Pancreas (tissue), 10 donors: ENCODE measurements around the gene GJD3. TPM values are rescaled to one million over a fixed set of nuclear protein-coding genes. Genes with fewer than 3 reads are reported as not detected.

ENCODE experiments used
- ATAC-seq, 4 donors: fragments of 200-7000 bp; cut with Tn5 transposase; one replicate each; pipeline versions ENCODE4 v1.8.0 to v1.9.1; 2020; ENCODE audit warnings: mild to moderate bottlenecking in 4 of 4, moderate library complexity in 4 of 4
- DNase-seq, 6 donors: peaks; one replicate each; pipeline ENCODE4 v3.0.0-alpha.2; 2020
- FAIRE-seq: peaks from 2 replicates; lab custom pipeline; 2012; peaks lifted over from hg19 to GRCh38; lab: Jason Lieb, UNC
- H3K27ac ChIP-seq, 4 donors: fragments of 200-600 bp; sonication (generic); 1 replicate in 3 of 4; 2 replicates in 1 of 4; pipeline versions ENCODE4 v1.5.0 to v1.8.0; 2020
- H3K27me3 ChIP-seq, 4 donors: fragments of 200-600 bp; one replicate each; pipeline ENCODE4 v1.8.0; 2021
- H3K36me3 ChIP-seq, 3 donors: fragments of 200-600 bp; sonication (generic) in 1 of 3; one replicate each; pipeline versions ENCODE4 v1.5.0 to v1.8.0; 2020 to 2021
- H3K4me1 ChIP-seq, 3 donors: fragments of 200-600 bp; one replicate each; pipeline ENCODE4 v1.8.0; 2021
- H3K4me3 ChIP-seq, 4 donors: fragments of 200-600 bp; sonication (generic) in 2 of 4; one replicate each; pipeline versions ENCODE4 v1.5.0 to v1.8.0; 2020 to 2021
- H3K9me3 ChIP-seq, 4 donors: fragments of 200-600 bp; one replicate each; pipeline ENCODE4 v1.8.0; 2021
- CTCF ChIP-seq, 4 donors: fragments of 200-600 bp; sonication (generic) in 3 of 4; IDR thresholded peaks; one replicate each; pipeline versions ENCODE4 v1.5.0 to v1.8.0; 2021; ENCODE audit warnings: antibody characterized with exemption in 4 of 4
- WGBS, 2 donors: extraction: QIAGEN DNeasy Blood & Tissue Kit; methylation state at CpG; one replicate each; pipeline ENCODE4 v1.1.7; 2013; 5-methylcytosine and 5-hydroxymethylcytosine counted together
- intact Hi-C, 3 donors: fragments of 100-400 bp; cut with DNase I; formaldehyde crosslinking; loops; one replicate each; pipeline versions ENCODE4 v1.11.1 to v1.14.2; 2022
- polyA plus RNA-seq, 2 donors: library from polyadenylated mRNA; stranded (reverse); fragments of 200-250 nt; gene quantifications; one replicate each; pipeline ENCODE4 v1.2.3, GENCODE V29; 2013
- total RNA-seq, 6 donors: library from RNA; stranded (reverse); fragmentation: NEBNext Ultra II Directional in 4 of 6; extraction: Animal tissue kit (Norgen Biotek cat#: 25700) in 4 of 6; gene quantifications; one replicate each; pipeline versions ENCODE4 v1.2.1 to v1.2.4, GENCODE V29; 2021 to 2023
- donor health status: healthy with polysubstance abuse.
- donor health status: DM: no; HTN: no; CAD: no; lungs with moderate emphysema.
- donor health status: DM: no; HTN: no; CAD: no.
- donor health status: control.
- donor health status: control.
- donor health status: Bipolar disorder and iron deficiency.
- donor health status: DM: yes; HTN: yes; CAD: no.
- donor health status: DM: no; HTN: no; CAD: no.
- donor health status: DM: no; HTN: no; CAD: no.
- donor health status: DM: yes; HTN: yes; CAD: no.

The GJD3 gene
- total and polyA plus RNA-seq, 8 donors = 0.09 to 0.67 (median 0.32) TPM; not detected in 2

GRCh38 chr17:40348562-40349476 is 15.7 kb downstream of the GJD3 start:
- ATAC-seq (peak; percentile 38 to 66 (median 54)), DNase-seq (peak; percentile 74 to 90 (median 78)), FAIRE-seq (no peak)
- peaks cover 22 to 46% (median 22%) of the 10 kb centered on the region in 3 donors for H3K4me1 ChIP-seq
- intact Hi-C loops = loop anchor here in 1 of 3 donors (5.0 kb wide), 1 partner anchor 37 kb away; no protein-coding TSS in a partner anchor
- H3K4me3 ChIP-seq = no peak overlapping the region
- no peaks in the 10 kb centered on the region for H3K9me3 ChIP-seq
- H3K36me3 ChIP-seq = peaks cover 0 to 10% (median 9%) of the 10 kb centered on the region in 3 donors
- H3K27me3 ChIP-seq = no peaks in the 10 kb centered on the region
- TF ChIP-seq CTCF (IDR thresholded peaks at IDR 0.05) = no peak
- WGBS, 2 donors = 44 to 45% methylated on average over 17 of the region's 17 CpGs
- H3K27ac ChIP-seq = peak overlapping the region in 2 of 4 donors; percentile 28 to 44

GRCh38 chr17:40348136-40348504 is 16.4 kb downstream of the GJD3 start:
- peak overlapping the region in 2 of 4 donors; percentile 4 to 28 for H3K27ac ChIP-seq
- 75 to 78% methylated on average over 5 of the region's 5 CpGs for WGBS, 2 donors

GRCh38 chr17:40347319-40348135 is 17.0 kb downstream of the GJD3 start:
- H3K9me3 ChIP-seq = no peaks in the 10 kb centered on the region
- no peak overlapping the region for H3K4me3 ChIP-seq
- intact Hi-C loops = loop anchor here in 1 of 3 donors (5.0 kb wide), 1 partner anchor 35 kb away; no protein-coding TSS in a partner anchor
- H3K4me1 ChIP-seq = peaks cover 22 to 56% (median 22%) of the 10 kb centered on the region in 3 donors
- ATAC-seq (no peak), FAIRE-seq (no peak), DNase-seq (peak in 1 of 6 donors; percentile 37)
- 65 to 69% methylated on average over 6 to 9 of the region's 9 CpGs for WGBS, 2 donors
- peaks cover 0 to 9% (median 8%) of the 10 kb centered on the region in 3 donors for H3K36me3 ChIP-seq
- TF ChIP-seq CTCF (IDR thresholded peaks at IDR 0.05) = no peak
- no peaks in the 10 kb centered on the region for H3K27me3 ChIP-seq
- H3K27ac ChIP-seq = peak overlapping the region in 2 of 4 donors; percentile 4 to 28

More at GRCh38 chr17:40348136-40348504, 16.4 kb downstream of the GJD3 start:
- Histone ChIP-seq H3K4me3 (no peak overlapping the region), H3K9me3 (no peaks in the 10 kb centered on the region), H3K4me1 (peaks cover 22 to 53% (median 22%) of the 10 kb centered on the region in 3 donors), H3K36me3 (peaks cover 0 to 10% (median 9%) of the 10 kb centered on the region in 3 donors), H3K27me3 (no peaks in the 10 kb centered on the region)
- intact Hi-C loops = loop anchor here in 1 of 3 donors (5.0 kb wide), 1 partner anchor 36 kb away; no protein-coding TSS in a partner anchor
- no peak for FAIRE-seq
- no peak for TF ChIP-seq CTCF (IDR thresholded peaks at IDR 0.05)
- no peak for ATAC-seq
- DNase-seq = peak in 2 of 6 donors; percentile 33 to 43

- WGBS, 2 donors = 13 to 14% methylated on average over 1 of the region's 1 CpG
- intact Hi-C loops = loop anchor here in 1 of 3 donors (5.0 kb wide), 1 partner anchor 34 kb away; no protein-coding TSS in a partner anchor
- no peak overlapping the region for H3K4me3 ChIP-seq
- H3K4me1 ChIP-seq = peaks cover 22 to 56% (median 22%) of the 10 kb centered on the region in 3 donors
- ATAC-seq (no peak), DNase-seq (peak in 2 of 6 donors; percentile 34 to 44), FAIRE-seq (no peak)
- no peaks in the 10 kb centered on the region for H3K9me3 ChIP-seq
- H3K27ac ChIP-seq = no peak overlapping the region
- TF ChIP-seq CTCF (IDR thresholded peaks at IDR 0.05) = no peak
- peaks cover 0 to 2% (median under 1%) of the 10 kb centered on the region in 3 donors for H3K36me3 ChIP-seq
- no peaks in the 10 kb centered on the region for H3K27me3 ChIP-seq
Observed at GRCh38 chr17:40346765-40347158, 17.8 kb downstream of the GJD3 start.
